ENCODE data around the gene RBP5.

- no peak for TF ChIP-seq CTCF (IDR thresholded peaks at IDR 0.05)
- no peak for TF ChIP-seq EP300 (IDR thresholded peaks at IDR 0.05)
- TF ChIP-seq POLR2A (IDR thresholded peaks at IDR 0.05), result no peak
Measured at GRCh38 chr12:7075518-7075917, 53.2 kb downstream of the RBP5 start.
